Fibroblast of mammary gland (primary cell): ENCODE measurements around the gene DPCD.

ENCODE experiments used
- DNase-seq: peaks from one replicate; pipeline ENCODE4 v3.0.0-alpha.2; 2010; ENCODE audit warnings: low read depth
- H3K4me3 ChIP-seq: 2 replicates; pipeline ENCODE4 v1.5.1; 2011; ENCODE audit warnings: low read depth, mild to moderate bottlenecking, low read length, moderate library complexity; ENCODE audit not compliant: control insufficient read depth
- TF ChIP-seq, protein P1 (sequence below): conservative IDR thresholded peaks from 2 replicates; pipeline ENCODE4 v1.5.1; 2011; ENCODE audit warnings: low read depth, low read length, inconsistent platforms; ENCODE audit not compliant: control insufficient read depth, insufficient read depth

Gene DPCD

GRCh38 chr10:101647255-101647654 is 59.1 kb downstream of the DPCD start:
- DNase-seq, result no peak
- TF ChIP-seq, protein P1, sequence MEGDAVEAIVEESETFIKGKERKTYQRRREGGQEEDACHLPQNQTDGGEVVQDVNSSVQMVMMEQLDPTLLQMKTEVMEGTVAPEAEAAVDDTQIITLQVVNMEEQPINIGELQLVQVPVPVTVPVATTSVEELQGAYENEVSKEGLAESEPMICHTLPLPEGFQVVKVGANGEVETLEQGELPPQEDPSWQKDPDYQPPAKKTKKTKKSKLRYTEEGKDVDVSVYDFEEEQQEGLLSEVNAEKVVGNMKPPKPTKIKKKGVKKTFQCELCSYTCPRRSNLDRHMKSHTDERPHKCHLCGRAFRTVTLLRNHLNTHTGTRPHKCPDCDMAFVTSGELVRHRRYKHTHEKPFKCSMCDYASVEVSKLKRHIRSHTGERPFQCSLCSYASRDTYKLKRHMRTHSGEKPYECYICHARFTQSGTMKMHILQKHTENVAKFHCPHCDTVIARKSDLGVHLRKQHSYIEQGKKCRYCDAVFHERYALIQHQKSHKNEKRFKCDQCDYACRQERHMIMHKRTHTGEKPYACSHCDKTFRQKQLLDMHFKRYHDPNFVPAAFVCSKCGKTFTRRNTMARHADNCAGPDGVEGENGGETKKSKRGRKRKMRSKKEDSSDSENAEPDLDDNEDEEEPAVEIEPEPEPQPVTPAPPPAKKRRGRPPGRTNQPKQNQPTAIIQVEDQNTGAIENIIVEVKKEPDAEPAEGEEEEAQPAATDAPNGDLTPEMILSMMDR, result no peak
- no peak overlapping the region for H3K4me3 ChIP-seq

DNA sequence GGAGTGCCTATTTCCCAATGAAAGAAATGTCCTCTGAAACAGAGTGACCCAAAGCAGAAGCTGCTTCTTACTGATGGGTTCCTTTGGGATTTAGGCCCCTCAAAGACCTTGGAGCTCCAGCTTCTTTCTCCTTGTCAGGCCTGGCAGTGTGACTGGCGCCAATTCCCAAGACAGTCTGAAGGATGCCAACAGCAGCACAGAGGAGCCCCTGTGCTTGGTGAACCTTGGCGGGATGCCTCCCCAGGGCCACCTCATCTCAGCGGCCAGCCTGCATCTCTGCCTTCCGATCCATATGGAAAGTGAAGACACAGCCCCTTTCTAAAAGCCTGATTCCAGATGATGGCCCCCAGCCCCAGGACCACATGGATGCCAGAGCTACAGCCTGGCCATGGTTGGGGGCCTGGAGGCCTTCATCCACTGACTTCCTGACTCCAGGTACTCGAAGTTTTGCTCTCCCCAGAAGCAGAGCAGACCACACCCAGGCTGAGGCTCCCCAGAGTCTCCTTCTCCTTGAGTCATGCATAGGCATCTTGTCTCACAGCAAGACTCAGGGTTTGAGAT is 61.5 kb downstream of the DPCD start:
- TF ChIP-seq, protein P1, result no peak
- no peak for DNase-seq
- H3K4me3 ChIP-seq, result no peak overlapping the region

- TF ChIP-seq, protein P1, result no peak
- no peak overlapping the region for H3K4me3 ChIP-seq
- DNase-seq, result no peak
Measured at GRCh38 chr10:101650863-101651262, 62.7 kb downstream of the DPCD start.

DNA sequence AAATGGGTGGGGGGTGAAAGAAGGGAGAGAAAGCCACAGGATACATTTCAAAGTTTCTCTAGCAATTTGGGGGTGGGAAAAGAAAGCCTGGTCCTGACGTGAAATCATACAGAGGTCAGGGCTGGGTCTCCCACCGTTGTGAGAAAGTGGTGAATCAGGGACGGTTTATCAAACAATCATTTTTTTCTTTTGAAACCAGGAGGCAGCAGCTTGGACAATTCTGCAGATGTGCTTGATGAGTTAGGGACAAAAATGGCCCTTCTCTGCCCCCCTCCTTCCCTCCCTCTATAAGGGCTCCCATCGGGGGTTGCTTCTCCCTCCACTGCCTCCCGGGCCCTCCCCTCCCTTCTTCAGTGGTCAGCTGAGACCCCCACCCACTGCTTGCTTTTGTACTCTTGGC is 63.2 kb downstream of the DPCD start:
- DNase-seq, result no peak
- no peak overlapping the region for H3K4me3 ChIP-seq
- TF ChIP-seq, protein P1, result no peak

GRCh38 chr10:101653536-101653935 is 65.4 kb downstream of the DPCD start:
- no peak overlapping the region for H3K4me3 ChIP-seq
- TF ChIP-seq, protein P1, result no peak
- no peak for DNase-seq

- no peak overlapping the region for H3K4me3 ChIP-seq
- TF ChIP-seq, protein P1, result no peak
- DNase-seq, result peak; percentile 57
Measured at GRCh38 chr10:101655570-101655969, 67.4 kb downstream of the DPCD start.

DNA sequence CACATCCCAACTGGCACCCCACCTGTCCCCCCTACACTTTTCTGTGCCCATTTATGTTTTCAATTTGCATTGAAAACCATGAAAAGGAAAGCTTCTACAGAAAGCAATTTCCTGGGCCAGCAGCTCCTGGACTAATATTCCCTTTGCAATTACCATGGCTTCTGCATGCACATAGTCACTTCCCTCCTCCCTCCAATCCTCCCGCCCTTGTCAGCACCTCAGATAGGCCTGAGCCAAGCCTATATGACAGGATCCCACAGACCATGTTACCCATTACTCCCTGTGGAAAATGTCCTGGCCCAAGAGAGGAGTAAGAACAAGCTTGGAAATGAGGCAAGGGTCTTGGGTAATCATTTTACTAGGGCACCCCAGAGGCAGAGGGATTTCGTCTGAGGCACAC is 68.8 kb downstream of the DPCD start:
- DNase-seq, result no peak
- TF ChIP-seq, protein P1, result no peak
- no peak overlapping the region for H3K4me3 ChIP-seq
